Measurements from ENCODE around the gene ACIN1.

GRCh38 chr14:23071921-23072539, 22.9 kb downstream of the ACIN1 start:
- TF ChIP-seq CTCF (IDR thresholded peaks at IDR 0.05; ENCODE audit: control extremely low read depth in 1 of 3, insufficient read depth in 1 of 3, low read depth in 1 of 3, low read length in 3 of 3) (no peak), POLR2A (IDR thresholded peaks at IDR 0.05; ENCODE audit: control extremely low read depth in 1 of 2, low read depth in 2 of 2, low read length in 2 of 2) (peak in 1 of 2 experiments; percentile 15; a peak in 1 of 3 replicates), EZH2 (IDR thresholded peaks at IDR 0.05; ENCODE audit: low read depth, low read length, severe bottlenecking) (no peak), JUN (IDR thresholded peaks at IDR 0.05; ENCODE audit: low read depth, low read length) (no peak), MAX (IDR thresholded peaks at IDR 0.05) (peak; percentile 72), EP300 (IDR thresholded peaks at IDR 0.05; ENCODE audit: borderline replicate concordance in 1 of 2, low read depth in 2 of 2, low read length in 2 of 2) (no peak), RAD21 (IDR thresholded peaks at IDR 0.05 in 1 of 2, conservative IDR thresholded peaks at IDR 0.05 in 1 of 2; ENCODE audit: low read depth in 2 of 2, low read length in 2 of 2) (no peak), RFX5 (IDR thresholded peaks at IDR 0.05; ENCODE audit: borderline replicate concordance, low read depth, low read length) (no peak), POU5F1 (IDR thresholded peaks at IDR 0.05; ENCODE audit: low read depth, low read length) (no peak), RXRA (IDR thresholded peaks at IDR 0.05; ENCODE audit: insufficient read depth, low read depth, low read length) (no peak), CHD2 (IDR thresholded peaks at IDR 0.05; ENCODE audit: low read length) (no peak)
